ENCODE results near the gene CACNA1F.

Gene CACNA1F

DNA sequence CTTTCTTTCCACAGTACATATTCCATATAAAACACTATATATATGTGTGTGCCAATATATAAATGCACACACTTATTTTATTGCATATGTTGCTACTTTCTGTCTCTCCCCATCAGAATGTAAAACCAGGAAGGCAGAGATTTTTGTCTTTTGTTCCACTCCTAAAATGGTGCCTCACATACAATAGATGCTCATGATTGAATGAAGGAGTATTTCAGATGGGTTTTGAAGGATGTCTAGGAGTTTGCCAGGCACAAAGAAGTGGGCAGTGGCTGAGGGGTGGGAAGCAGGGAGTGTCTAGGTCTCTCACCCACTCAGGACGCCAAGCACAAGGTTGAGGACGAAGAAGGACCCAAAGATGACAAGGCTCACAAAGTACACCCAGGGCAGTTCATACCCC is 5.4 kb downstream of the CACNA1F start:
- no peak for DNase-seq (ENCODE audit: low spot score)

GRCh38 chrX:49226946-49227345 is 6.2 kb downstream of the CACNA1F start:
- no peak for DNase-seq (ENCODE audit: low spot score)

DNA sequence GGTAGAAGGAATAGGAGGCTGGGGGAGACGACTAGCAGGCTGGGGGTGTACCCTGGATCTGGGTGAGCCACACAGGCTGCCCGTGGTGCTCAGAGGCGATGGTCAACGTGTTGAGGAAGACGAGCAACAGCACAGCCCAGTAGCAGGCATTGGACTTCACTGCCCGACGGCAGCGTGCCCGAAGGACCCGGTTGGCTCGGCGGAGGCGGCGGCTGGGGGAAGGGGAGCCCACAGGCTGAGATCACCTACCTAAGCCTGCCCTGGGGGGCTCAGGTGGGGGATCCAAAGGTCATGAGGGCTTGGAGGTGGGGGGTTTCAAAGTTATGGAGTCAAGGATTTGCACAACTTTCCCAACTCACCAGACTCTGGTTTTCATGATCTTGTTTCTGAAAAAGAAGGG is 7.3 kb downstream of the CACNA1F start:
- DNase-seq (ENCODE audit: low spot score), result no peak

DNA sequence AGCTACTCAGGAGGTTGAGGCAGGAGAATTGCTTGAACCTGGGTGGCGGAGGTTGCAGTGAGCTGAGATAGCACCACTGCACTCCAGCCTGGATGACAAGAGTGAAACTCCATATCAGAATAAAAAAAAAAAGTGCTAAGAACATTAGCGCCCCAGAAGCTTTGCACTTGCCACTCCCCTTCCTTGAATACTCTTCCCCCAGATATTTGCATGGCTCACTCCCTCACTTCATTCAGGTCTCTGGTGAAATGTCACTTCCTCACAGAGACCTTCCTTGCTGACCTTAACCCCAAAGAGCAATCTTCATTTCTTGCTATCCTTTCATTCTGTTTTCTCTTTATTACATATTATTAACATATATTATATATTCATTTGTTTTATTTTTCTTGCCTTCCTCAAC is 11.3 kb downstream of the CACNA1F start:
- no peak for DNase-seq (ENCODE audit: low spot score)

DNA sequence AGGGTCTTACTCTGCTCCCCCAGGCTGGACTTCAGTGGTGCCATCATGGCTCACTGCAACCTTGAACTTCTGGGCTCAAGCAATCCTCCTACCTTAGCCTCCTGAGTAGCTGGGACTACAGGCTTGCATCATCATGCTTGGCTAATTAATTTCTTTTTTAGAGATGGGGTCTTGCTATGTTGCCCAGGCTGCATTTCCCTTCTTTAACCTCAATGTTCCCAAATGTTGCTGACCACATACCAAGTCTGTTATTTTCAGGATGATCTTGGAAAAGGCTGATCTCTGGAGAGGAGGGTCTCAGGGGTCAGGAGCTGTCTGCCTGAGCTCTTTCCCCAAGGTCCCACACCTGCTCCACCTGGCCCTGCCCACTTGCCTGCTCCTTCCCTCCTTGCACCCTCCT is 13.0 kb downstream of the CACNA1F start:
- no peak for DNase-seq (ENCODE audit: low spot score)

- no peak for DNase-seq (ENCODE audit: low spot score)
Measured at GRCh38 chrX:49214996-49215526, 18.1 kb downstream of the CACNA1F start.

DNA sequence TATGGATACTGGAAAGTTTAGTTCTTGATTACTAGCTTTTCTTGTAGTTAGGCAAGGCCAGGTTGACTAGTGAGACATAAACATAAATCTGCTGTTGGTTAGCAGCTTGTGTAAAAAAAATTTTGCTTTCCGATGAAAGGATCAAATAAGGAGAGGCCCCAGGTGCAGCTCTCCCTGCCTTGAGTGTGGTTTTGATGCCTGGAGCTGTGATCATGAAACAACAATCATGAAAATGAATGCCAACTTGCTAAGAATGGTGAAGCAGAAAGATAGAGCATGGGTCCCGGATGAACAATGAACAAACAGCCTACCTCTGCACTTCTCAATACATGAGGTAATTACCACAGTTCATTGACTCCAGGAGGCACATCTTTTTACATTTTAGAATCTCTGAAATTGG is 18.7 kb downstream of the CACNA1F start:
- DNase-seq (ENCODE audit: low spot score), result no peak

DNA sequence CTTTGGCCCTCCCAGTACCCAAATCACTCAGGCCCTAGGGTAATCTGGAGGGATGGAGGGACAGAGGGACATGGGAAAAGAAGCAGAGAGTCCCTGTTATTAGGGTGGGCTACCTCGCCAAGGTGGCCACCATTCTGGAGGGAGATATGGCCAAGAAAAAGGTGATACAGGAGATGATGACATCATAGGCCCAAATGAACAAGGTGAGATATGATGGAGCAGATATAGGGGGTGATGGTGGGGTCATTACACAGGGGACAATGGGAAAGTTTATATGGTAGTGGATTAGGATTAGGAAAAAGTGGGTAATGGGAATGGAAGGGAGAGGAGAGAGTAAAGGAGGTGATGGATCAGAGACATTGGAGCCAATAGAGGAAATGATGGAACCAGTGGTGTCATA is 20.3 kb downstream of the CACNA1F start:
- no peak for DNase-seq (ENCODE audit: low spot score)

DNA sequence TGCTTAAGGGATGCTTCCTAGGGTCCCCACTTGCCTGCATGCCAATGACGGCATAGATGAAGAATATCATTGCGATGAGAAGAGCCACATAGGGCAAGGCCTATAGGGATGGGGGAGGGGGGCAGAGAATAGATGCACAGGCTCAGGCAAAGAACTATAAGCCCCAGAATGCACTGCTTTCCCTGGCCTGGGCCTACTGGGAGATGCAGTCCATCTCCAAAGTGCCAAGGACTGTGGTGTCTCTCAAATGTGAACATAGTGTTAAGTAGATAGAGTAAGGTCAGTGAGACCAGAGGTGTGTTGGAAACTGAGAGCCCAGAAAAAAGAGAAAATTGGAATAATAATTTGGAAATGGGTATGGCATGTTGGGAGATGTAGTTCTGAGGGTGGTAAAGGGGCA is 20.9 kb downstream of the CACNA1F start:
- DNase-seq (ENCODE audit: low spot score), result no peak

GRCh38 chrX:49211074-49211473 is 22.1 kb downstream of the CACNA1F start:
- DNase-seq (ENCODE audit: low spot score), result no peak

DNA sequence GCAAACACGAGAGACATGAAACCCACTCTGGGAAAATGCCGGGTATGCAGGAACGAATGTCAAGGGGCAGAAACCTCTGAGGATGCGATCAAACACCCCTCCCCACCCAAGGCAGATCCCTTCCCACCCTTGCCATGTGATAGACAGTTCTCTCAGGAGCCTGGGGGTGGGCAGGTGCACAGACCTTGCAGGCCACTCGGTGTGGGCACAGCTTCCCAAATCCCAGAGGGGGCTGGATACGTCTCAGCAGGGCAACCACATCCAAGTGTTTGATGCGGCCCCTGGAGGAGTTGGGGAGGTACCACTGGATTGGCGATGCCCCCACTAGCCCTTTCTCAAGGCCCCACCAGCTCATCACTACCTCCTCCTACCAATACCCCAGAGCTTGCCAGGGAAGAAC is 22.7 kb downstream of the CACNA1F start:
- no peak for DNase-seq (ENCODE audit: low spot score)

GRCh38 chrX:49209434-49210251 is 23.5 kb downstream of the CACNA1F start:
- DNase-seq (ENCODE audit: low spot score), result no peak

GRCh38 chrX:49208399-49208798 is 24.7 kb downstream of the CACNA1F start:
- DNase-seq (ENCODE audit: low spot score), result no peak

- DNase-seq (ENCODE audit: low spot score), result no peak
Measured at GRCh38 chrX:49206543-49206942, 26.6 kb downstream of the CACNA1F start.

- DNase-seq (ENCODE audit: low spot score), result no peak
Measured at GRCh38 chrX:49205443-49205842, 27.7 kb downstream of the CACNA1F start.

DNA sequence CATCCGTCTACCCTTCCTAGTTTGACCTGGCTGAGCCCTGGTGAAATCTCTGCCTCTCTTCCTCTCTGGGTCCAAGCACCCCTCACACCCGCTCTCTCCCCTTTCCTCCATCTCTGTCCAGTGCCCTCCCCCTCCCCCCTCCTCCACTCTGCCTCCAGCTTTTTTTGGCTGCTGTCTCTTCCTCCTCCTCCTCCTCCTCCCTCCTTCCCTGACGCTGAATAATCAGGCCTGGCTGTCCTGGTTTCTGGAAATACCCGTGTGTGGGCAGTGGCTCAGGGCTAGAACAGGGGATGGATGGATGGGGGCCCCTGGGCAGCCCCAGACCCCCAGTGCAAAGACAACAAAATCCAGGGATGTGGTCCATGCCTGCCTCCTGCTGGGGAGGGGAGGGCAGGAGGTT is 28.4 kb downstream of the CACNA1F start:
- DNase-seq (ENCODE audit: low spot score), result no peak

GRCh38 chrX:49204017-49204416 is 29.1 kb downstream of the CACNA1F start:
- DNase-seq (ENCODE audit: low spot score), result no peak

DNA sequence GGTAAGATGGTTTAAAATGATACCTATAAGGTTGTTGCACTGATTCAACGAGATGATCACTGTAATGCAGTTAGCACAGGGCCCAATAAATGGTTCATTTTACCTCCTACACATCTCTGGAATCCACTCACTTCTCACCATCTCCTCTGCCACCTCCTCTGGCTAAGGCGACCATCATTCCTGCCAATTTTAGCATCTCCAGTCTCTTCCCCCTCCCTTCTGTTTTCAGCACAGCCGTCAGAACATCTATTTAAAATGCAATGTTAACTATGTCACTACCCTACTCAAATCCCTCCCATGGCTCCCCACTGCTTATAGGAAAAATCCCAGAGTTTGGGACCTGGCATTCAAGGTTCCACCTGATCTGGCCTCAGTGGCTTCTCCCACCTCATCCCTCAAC is 29.6 kb downstream of the CACNA1F start:
- DNase-seq (ENCODE audit: low spot score), result no peak

- no peak for DNase-seq (ENCODE audit: low spot score)
Measured at GRCh38 chrX:49202022-49202421, 31.1 kb downstream of the CACNA1F start.

DNA sequence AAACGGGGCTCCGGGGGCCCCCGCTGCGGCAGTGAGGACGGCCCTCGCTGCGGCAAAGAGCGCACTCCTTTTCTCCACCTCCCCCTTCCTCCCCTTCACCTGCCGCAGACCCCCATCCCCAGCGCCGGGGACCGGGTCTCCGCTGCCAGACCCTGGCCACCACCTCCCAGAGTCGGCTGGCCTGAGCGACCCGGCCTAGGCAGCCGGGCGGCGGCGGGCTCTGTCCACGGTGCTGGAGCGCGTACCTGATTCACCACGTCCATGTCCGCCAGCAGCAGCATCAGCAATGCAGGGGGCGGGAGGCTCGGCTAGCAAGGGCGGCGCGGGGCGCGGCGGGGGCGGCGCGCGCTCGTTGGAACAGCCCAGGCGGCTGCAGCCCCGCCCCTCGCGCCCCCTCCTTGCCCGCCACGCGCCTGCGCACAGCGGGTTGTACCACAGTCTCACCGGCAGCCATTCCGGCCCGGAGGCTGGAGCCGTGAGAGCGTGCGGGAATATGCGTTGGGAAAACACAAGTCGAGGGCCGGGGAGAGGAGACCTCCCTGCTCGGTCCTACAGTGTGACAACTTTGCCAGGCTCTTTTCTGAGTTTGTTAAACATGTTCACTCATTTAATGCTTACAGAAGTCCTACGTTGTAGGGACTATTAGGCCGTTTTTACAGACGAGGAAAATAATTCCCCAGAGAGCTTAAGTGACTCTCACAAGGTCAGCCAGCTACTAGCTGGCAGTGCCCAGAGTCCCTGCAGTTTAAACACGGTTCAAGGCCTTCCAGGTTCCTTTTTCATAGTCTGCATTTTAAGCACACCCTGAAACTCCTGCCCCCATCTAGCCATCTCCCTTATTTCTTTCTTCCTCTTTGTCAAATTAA is 33.0 kb downstream of the CACNA1F start, which contains the start of gene SYP:
Gene SYP (minus strand): TSS at position 288 of the 866 bp plus-strand sequence. CDS start 7 bp downstream, at position 281.
- DNase-seq (ENCODE audit: low spot score), result peak; percentile 91

DNA sequence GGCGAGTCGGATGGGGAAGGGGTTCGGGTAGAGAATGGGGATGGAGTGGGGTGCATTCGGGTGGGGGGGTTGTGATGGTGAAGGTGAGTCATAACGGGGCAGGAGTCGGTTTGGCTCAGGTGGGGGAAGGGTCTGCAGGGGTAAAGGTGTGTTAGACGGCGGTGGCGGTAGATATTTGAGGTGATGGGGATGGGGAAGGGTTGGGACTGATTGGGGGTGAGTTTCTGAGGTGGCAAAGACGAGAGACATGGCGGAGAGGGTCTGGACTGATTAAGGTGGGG is 33.9 kb downstream of the CACNA1F start:
- no peak for DNase-seq (ENCODE audit: low spot score)

DNA sequence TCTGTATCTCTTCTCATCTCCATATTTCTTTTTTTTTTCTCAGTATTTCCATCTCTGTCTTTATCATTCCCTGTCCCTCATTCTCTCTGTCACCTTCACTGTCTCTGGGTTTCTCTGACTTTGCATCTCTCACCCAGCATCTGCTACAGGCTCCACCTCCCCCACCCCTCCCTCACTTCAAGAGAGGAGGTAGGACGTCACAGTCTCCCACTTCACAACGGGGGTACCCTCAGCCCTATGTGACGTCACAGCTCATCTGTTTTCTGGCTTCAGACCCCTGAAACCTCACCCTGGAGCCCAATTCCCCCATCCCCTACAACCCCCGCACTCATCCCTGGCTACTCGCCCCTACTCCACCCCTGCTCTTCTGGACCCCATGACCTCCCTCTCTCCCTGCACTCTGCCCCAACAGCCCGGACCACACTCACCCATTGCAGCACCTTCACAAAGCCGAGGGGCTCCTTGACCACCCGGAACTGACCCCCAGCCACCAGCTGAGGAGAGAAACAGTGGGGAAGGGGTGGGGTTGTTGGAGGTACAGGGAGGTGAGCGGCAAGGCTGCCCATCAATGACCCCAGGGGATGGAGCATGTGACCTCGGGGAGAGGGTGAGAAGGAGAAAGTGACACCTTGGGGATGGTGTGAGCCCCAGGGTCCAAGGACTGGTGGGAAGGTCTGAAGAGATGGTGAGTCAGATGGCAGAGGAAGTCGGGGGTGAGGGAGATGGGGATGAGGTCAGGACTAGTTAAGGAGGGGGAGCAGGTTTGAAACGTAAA is 34.4 kb downstream of the CACNA1F start:
- no peak for DNase-seq (ENCODE audit: low spot score)

Measured in ecto neural progenitor cell (in vitro differentiated cells).